Hypothalamus (tissue), 51 donors: Measurements from ENCODE around the gene KRT17.
A peak's percentile ranks its signal among the peaks of the same experiment; 100 is the strongest.
"Not testable (repeated sequence)": the region's sequence is repeated elsewhere in the genome, so short reads cannot be mapped to it uniquely, and the experiment has no call there.

Experiments
- DNase-seq, 51 donors: peaks; one replicate each; lab custom pipeline; 2025; lab: John Stamatoyannopoulos, UW

KRT17 gene

DNA sequence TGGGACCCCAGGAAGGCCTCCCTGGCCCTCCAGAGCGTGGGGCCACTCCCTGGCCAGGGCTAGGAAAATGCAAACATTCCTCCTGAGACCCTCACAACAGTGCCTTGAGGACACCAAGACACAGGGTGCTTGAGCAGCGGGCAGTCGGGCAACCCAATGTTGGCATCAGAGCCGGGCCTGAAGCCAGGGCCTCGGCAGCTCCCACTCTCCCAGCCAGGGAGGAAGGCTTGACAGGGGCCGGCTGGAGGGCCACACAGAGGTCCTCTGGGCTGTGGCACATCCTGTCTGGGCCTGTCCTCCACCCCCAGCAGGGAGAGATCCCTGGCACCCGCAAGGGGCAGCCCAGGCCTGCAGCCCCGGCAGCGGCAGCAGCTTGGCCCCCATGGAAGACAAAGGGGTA, 12.3 kb upstream of the KRT17 start:
- no peak for DNase-seq

DNA sequence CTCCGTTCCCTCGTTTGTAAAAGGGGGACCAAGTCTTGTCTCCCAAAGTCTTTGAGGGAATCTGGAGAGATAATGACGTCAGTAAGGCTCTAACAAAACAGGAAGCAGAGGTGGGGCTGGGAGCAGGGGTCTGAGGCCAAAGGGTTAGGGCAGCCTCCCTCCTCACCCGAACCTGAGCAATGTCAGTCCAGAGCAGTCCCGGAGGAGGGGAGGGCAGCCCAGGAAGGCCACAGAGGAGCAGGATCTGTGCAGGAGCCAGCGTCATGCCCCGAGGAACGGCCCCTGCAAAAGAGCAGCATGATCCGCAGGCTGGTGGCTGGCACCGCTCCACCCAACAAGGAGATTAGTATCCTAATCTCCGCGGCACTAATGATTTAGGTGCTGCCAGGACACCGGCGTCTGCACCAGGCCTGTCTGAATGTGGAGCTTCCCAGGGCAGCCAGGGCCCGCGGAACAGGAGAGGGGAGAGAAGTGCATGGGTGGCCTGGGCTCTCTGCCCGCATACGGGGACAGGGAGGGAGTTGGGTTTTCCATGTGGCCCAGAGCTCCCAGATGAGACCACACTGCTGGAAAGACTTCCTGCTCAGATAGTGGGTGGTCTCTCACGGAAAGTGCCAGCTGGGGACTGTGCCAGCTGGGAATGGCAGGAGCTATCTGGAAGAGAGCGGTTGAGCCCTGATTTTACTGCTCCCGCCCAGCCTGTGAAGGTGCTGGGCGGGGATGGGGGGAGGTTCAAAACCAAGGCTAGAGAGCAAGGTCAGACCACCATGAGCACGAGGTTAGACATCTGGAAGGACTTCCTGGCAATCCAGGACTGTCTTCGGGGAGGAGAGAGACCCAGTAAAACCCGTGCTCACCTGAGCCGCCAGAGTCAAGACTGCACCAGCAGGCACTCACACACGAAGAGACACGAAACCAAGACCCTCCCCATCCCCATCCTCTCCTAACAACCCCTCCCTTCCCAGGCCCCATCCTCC, 11.0 kb upstream of the KRT17 start:
- peak in 7 of 51 donors; percentile 6 to 46 (median 17) for DNase-seq

DNA sequence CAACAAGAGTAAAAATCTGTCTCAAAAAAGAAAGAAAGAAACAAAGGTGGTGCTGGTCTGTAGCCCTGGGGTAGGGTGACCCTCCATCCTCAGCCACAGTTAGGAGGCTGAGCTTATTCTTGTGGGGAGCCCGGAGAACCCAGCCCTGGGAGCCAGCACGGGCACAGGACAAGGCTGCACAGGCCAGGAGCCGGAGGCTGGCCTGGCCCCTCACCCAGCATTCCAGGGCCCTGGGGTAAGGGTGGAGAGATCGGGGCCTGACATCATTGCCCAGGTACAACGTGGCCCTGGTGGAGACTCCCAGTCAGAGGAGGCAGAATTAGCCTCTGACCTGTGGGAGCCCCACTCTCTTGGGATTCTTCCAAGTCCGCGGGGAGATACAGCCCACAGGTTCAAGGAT, 10.3 kb upstream of the KRT17 start:
- no peak for DNase-seq

DNA sequence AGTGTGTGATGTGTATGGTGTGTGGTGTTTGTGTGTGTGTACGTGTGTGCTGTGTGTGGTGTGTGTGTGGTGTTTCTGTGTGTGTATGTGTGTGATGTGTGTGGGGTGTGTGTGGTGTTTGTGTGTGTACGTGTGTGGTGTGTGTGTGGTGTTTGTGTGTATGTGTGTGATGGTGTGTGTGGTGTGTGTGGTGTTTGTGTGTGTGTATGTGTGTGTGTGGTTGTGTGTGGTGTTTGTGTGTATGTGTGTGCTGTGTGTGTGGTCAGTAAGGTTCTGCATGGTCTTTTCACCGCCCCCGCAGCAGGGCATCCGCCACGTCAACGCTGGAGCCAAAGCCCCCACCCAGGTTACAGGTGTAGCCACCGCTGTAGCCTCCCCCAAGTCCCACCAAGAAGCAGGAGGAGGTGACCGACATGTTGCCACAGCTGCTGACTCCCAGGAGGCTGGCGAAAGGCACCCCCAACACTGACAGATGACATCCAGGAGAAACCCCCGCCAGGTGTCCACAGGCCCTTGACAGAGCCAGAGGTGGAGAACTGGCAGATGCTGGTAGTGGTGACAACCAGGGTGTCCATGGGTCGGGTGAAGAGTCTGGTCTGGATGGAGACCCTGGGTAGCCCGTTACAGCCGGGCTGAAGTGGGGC, 9.3 kb upstream of the KRT17 start:
- no peak for DNase-seq

DNA sequence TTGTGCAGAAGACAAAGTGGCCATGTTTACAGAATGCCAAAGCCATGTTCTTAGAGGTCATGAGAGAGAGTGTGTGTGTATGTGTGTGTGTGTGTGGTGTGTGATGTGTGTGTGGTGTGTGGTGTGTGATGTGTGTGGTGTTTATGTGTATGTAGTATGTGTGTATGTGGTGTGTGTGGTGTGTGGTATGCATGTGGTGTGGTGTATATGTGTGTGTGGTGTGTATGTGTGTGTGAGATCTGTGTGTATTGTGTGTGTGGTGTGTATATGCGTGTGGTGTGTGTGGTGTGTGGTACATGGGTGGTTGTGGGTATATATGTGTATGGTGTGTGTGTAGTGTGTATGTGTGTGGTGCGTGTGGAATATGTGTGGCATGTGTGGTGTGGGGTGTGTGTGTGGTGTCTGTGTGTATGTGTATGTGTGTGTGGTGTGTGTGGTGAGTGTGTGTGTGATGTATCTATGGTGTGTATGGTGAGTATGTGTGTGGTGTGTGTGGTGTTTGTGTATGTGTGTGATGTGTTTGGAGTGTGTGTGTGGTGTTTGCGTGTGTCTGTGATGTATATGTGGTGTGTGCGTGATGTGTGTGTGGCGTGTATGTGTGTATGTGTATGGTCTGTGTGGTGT, 8.2 kb upstream of the KRT17 start:
- DNase-seq, result no peak

DNA sequence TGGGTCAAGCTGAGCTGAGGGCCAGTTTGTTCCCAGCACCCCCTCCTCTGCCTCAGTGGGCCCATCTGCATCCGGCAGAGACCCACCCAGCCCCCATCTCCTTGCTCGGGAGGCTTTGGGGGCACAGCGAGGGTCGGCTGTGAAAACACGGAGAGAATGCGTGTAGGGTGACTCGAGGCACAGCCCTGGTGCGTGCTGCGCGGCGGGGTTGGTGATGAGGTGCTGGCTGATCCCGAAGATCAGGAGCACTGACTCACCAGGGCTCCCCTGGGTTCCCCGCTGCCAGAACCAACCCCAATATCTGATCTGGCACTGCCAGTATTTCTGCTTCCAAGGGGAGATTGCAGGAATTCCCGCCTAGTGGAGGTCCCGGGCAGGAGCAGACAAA, 7.5 kb upstream of the KRT17 start:
- DNase-seq, result no peak

DNA sequence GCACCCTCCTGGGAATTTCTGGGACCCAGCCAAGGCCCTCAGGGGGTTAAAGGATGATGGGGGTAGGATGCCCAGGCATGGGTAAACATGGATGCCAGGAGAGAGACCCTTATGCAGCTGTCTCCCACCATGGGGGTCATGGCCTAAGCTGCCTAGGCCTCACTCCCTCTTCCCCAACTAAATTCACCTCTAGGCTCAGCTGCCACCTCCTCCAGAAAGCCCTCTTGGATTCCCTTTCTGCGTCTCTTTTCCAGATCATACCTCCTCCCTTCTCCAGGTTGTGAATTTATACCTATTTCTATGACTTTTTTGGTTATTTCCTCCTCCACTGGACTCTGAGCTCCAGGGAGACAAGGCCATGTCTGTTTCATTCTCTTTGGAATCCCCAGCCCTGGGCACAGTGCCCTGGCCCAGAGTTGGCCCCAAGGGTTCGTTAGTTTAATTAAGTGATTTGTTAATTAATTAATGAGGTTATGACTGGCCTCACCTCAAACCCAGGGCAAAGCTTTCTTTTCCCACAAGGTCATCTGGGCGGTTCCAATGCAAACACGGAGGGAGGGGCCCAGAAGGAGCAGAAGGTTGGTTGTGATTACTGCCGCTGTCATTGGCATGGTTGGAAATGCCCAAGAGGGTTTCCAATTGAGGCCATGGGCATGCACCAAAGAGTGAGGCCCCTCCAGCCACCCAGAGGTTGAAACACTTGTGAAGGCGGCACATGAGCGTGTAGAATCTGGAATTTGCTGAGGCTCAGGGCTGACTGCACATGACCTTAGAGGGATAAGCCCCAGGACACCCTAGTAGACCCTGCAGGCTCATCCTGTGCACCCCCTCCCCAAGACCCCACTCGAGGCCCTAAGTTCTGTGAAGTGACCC, 6.9 kb upstream of the KRT17 start:
- DNase-seq, result no peak

DNA sequence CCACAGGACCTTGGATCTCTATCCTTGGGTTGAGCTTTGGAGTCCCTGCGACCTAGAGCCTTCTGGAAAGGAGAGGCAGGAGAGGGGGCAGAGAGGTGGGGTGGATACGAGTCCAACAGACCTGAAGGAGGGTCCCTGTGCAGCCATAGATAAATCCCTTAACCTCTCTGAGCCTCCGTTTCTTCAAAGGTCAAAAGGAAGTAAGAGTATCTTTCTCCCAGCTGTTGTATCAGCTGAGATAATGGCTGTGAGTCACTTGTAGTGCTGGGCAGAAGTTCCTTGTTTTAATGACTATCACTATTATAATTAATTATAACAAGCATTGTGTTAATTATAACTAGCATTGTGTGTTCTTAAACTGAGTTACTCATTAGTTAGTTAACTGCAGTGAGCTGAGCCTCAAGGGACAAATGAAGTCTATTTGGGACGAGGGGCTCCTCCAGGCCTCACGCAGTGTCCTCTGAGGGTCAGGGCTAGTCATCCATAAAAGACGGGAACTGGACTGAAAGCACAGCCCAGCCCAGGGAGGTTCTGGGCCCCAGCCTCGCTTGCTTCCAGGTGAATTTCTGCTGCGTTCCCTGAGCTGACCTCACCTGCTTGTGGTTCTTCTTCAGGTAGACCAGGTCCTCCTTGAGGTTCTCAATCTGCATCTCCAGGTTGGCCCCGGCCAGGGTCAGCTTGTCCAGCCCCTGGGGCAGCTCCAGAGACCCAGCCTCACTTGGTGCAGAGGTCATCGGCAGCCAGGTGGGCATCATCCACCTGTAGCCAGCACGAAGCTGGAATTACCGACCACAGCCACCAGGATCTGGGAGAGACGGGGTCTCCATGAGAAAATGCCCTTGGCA, 5.7 kb upstream of the KRT17 start:
- DNase-seq, result no peak

DNA sequence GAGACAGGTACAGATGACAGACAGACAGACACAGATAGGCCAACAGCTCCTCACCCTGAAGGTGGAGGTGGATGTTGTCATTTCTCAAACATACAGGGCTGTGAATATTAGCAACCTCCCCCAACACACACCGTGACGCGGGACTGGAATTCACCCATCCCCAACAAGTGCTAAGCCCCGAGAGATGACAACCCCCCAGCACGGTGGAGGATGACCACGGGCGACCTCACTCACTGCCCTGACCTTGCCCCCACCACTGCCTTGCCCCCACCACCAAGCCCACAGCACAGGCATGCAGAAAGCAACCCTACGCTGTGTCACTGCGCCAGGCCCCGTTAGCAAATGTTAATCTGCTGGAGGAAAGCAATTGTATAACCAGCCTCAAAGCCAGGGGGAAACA, 4.9 kb upstream of the KRT17 start:
- no peak for DNase-seq

DNA sequence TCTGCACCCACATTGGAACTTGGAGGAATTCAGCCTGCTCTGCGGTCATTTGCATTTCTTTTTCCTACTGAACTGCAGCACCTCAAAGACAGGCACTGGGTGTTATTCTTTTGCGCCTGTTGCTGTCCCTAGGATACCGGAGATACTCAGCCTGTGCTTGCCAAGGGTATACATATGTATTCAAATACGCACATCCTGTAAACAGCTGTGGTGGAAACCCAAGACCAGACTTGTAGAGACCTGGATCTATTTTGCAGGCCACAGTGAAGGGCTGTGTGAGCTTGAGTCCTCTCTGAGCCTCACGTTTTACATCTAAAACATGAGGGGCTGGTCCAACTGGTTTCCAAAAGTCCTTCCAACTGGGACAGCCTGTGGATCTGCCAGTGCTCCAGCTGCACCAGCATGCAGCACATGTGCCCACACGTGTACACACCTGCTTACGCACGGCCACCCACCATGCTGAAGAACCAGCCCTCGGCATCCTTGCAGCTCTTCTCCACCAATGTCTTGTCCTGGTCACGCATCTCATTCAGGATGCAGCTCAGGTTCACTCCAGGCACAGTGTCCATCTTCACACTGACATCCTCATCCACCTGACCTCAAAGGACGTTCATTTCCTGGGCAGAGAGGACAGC, 4.4 kb upstream of the KRT17 start:
- DNase-seq, result not testable (repeated sequence)

DNA sequence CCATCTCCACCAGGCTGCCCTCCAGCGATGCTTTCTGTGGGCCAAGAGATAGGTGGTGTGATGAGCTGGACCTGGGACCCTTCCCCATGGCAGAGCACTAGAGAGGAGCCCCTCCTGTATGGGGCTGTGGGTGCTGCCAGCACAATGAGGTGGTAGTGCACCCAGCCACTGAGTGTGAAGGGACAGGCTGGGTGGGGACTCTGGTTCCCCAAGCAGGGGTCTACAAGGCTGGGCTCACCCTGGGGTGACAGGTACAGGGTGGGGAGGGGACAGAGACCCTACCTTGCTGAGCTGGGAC, 3.6 kb upstream of the KRT17 start:
- not testable (repeated sequence) for DNase-seq

DNA sequence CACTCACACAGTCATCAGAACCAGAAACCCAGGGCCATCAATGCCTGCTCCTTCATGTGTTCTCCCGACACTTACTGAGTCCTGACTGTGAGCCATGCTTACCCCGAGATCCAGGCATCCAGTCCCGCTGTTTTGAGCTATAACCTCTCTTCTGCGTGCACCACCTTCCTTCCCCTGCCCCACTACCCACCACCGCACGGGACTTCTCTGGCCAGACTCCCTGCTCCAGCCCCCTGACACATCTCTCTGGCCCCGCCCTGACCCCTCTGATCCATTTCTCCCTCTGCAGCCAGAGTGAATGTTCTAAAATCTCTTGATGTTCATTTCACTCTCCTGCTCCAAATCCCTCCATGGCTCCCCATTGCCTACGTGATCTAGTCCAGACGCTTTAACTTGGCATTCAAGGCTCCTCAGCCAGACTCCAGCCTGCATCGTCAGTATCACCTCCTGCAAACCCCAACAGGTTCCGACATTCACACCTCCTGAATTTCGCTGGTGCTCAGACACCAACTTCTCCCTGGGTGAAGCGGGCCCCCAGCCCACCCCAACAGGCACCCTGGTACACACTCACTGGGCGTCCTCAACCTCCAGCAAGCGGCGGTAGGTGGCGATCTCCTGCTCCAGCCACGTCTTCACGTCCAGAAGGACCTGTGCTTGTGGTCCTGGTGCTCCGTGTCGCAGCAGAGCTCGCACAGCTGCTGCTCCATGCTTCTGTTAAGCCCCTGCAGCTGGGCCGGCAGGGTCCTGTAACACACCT, 3.1 kb upstream of the KRT17 start:
- DNase-seq, result no peak

DNA sequence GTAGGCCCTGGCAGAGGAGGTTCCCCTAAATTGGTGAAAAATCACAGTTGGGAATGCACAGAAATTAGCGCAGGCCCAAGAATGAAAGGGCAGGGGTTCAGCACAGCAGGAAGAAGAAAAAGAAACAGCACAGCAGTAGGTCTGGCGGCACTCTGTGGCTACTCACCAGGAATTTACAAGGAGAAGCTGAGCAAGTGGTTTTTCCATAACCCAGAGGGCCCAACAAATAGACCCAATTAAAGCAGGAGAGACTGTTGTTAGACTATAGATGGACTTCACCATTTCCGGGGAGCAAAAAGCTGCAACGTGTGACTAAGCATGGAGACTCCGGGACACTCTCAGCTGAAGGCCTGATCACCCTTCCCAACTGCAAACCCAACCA, 2.5 kb upstream of the KRT17 start:
- not testable (repeated sequence) for DNase-seq

DNA sequence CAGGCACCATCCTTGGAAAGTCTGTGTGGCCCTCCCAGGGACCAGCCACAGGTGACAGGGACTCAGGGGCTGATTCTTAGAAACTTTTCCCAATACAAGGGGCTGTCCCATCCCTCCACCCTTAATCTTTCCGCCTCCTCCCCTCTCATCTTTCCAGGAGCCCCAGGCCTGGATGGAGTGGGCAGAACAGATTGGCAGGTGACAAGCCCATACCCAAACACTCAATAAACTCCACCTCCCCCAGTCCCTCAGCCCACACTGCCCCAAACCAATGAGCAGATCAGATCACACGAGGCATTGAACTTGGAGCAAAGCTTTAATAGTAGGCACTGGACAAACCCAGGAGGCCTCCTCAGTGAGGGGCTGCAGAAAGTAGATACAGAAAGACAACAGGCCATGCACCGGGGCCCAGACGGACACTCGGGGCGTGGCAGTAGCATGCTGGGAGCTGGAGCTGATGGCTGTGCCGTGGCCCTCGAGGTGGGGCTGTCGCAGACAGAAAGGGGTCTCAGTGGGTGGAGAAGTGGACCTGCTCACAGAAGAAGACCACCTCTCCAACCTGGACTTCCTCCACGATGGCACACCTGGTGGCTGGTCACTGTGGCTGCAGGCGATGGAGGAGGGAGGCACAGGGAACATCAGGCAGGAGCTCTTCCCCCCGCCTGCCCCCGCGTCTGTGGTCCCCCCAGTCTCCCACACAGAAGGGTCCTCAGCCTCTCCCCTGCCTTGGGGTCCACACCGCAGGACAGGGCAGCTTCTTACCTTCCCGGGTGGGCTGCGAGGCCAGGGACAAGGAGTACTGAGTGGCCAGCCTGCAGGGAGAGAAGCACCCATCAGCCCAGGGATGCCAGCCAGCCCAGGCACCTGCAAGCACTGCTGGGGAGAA, 1.9 kb upstream of the KRT17 start:
- not testable (repeated sequence) for DNase-seq

DNA sequence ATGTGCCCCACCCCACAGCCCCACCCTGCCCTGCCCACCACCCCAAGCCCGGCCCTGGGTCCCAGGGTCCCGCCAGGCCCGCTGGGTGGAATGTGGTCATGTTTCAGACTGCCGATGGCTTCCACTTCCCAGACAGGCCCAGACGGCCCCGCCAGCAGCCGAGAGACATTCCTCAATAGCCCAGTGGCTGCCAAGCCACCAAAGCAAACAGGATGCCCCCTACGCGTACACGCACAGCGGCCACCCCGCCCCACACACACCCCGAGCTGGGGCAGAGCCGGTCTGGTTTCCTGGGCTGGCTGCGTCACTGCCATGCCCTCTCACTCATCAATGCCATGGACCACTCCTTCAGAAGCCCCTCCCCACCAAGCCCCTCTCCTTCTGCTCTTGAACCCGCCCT, 1.2 kb upstream of the KRT17 start:
- no peak for DNase-seq

DNA sequence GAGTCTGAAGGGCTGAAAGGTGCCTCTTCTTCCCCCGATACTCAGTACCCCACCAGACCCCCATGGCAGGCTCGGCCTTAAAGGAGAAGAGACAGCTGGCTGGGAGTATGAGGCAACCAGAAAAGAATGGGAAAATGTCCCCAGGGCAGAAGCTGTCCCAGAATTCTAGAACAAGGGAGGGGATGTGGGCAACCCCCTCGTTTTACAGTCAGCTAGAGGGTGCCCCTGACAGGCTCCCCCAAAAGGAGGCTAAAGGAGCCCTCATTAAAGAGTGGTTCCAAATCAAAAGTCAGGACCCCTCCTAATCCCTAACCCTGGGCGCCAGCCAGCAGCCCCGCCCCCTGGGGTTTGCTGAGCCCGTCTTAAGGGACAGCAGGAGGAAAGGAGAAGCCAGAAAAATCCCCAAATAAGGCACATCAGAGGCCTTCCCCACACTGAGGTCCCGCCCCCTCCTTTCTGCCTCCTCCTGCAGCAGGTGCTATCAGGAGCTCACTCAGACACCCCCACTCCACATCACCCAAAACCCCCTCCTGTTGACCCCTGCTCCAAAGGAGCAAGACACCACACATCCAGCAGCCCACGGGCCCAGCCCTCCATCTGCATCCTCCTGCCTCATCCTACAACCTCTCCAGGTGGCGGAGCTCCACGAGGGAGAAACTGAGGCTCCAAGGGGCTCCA, 1.1 kb downstream of the KRT17 start:
- not testable (repeated sequence) for DNase-seq
